Kidney (tissue), 14 donors: ENCODE data around the gene MAPK10. TPM values are rescaled to one million over a fixed set of nuclear protein-coding genes. Genes with fewer than 3 reads are reported as not detected.

Source experiments
- DNase-seq, 5 donors: peaks; one replicate each; pipeline ENCODE4 v3.0.0-alpha.2; 2013 to 2020
- FAIRE-seq: peaks from 2 replicates; lab custom pipeline; 2012; peaks lifted over from hg19 to GRCh38; lab: Jason Lieb, UNC
- H3K27ac ChIP-seq, 2 donors: one replicate each; pipeline ENCODE4 v1.7.0; 2013; ENCODE audit warnings: low read depth in 2 of 2, low read length in 2 of 2, inconsistent platforms in 1 of 2
- H3K27me3 ChIP-seq: one replicate; pipeline ENCODE4 v1.7.1; 2013; ENCODE audit warnings: low read length, inconsistent platforms; ENCODE audit not compliant: control insufficient read depth, insufficient read depth
- H3K36me3 ChIP-seq, 3 donors: one replicate each; pipeline versions ENCODE4 v1.7.0 to v1.7.1; 2013; ENCODE audit warnings: low read length in 3 of 3, control low read depth in 1 of 3, inconsistent platforms in 1 of 3; ENCODE audit not compliant: insufficient read depth in 3 of 3, control insufficient read depth in 2 of 3
- H3K4me1 ChIP-seq, 3 donors: one replicate each; pipeline versions ENCODE4 v1.7.0 to v1.7.1; 2013; ENCODE audit warnings: low read length in 3 of 3, inconsistent platforms in 1 of 3, low read depth in 1 of 3; ENCODE audit not compliant: control insufficient read depth in 2 of 3, insufficient read depth in 2 of 3
- H3K4me3 ChIP-seq, 3 donors: one replicate each; pipeline versions ENCODE4 v1.7.0 to v1.8.1; 2013; ENCODE audit warnings: low read length in 3 of 3, control low read depth in 1 of 3, inconsistent platforms in 1 of 3
- H3K9ac ChIP-seq, 3 donors: one replicate each; pipeline versions ENCODE4 v1.7.0 to v1.7.1; 2013; ENCODE audit warnings: low read length in 3 of 3, control low read depth in 1 of 3, inconsistent platforms in 1 of 3
- H3K9me3 ChIP-seq, 3 donors: one replicate each; pipeline versions ENCODE4 v1.7.0 to v1.7.1; 2013; ENCODE audit warnings: low read length in 3 of 3, control low read depth in 1 of 3, inconsistent platforms in 1 of 3; ENCODE audit not compliant: control insufficient read depth in 2 of 3, insufficient read depth in 1 of 3
- CTCF ChIP-seq: IDR thresholded peaks from 3 replicates; pipeline ENCODE4 v1.5.1; 2012; ENCODE audit warnings: mild to moderate bottlenecking, moderate library complexity, borderline replicate concordance; ENCODE audit not compliant: insufficient read depth; ENCODE audit errors: extremely low read depth
- intact Hi-C: fragments of 100-400 bp; cut with DNase I; formaldehyde crosslinking; loops from one replicate; pipeline ENCODE4 v1.11.1; 2022
- polyA plus RNA-seq: library from polyadenylated mRNA; stranded (reverse); fragments of 350-450 nt; fragmentation: Illumina TruSeq; extraction: RNeasy Lipid Tissue Mini Kit (QIAGEN cat#74804); gene quantifications from one replicate; pipeline ENCODE4 v1.2.3, GENCODE V29; 2014; ENCODE audit warnings: low read depth, low replicate concordance; ENCODE audit not compliant: insufficient read depth
- total RNA-seq: library from RNA; stranded (reverse); fragmentation: NEBNext Ultra II Directional; extraction: Animal tissue kit (Norgen Biotek cat#: 25700); gene quantifications from one replicate; pipeline ENCODE4 v1.2.1, GENCODE V29; 2021
- donor health status: control.
- donor health status: control.
- donor health status: control.
- donor health status: control.
- donor health status: control.
- donor health status: DM: yes; HTN: yes; CAD: no.
- donor health status: Normal renal cell carcinoma (clear cell type).

MAPK10 gene
- total and polyA plus RNA-seq, 2 donors from 2014 or later, result 27.6 to 54.5 TPM

DNA sequence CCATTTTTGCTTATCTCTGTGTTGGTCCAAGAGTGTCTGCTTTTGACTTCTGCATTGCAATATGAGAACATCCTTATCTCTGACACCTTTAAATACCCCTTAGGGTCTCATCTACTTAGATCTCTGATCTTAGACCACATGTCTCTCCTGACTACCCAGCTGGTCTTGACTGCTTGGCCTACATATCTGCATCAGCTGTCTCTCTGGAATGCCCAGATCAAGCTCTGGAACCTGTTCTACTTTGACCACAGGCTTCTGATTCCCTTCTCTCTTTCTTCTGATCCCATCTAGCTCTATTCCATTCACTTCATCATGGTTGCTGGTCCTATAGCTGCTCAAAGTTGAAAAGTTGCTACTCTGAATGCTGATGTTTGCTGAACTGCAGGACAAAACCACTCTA is 301.2 kb downstream of the MAPK10 start:
- Histone ChIP-seq H3K27ac (no peak overlapping the region), H3K27me3 (no peaks in the 10 kb centered on the region), H3K9me3 (no peaks in the 10 kb centered on the region), H3K4me3 (no peak overlapping the region), H3K9ac (no peak overlapping the region), H3K4me1 (no peaks in the 10 kb centered on the region), H3K36me3 (peaks cover 0 to 4% (median 2%) of the 10 kb centered on the region in 3 donors)
- FAIRE-seq (no peak), DNase-seq (no peak)
- intact Hi-C loops, result no loop called here
- TF ChIP-seq CTCF, result no peak

DNA sequence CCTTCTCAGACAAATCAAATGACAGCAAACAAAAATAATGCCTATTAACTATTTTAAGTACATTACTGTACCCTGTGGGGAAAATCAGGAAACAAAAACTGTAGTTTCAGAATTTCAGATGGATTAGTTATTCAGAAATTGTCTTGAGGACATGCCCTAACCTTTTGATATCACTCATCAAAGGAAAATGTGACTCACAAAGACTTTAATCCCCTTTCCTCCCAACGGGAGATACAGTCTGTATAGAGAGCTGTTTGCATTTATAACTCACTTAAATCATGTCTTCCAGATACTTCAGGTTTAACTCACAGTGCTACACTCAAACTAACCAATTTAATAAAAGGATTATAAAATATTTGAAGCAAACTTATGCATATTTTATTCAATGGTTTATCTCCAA is 304.0 kb downstream of the MAPK10 start:
- Histone ChIP-seq H3K9me3 (no peaks in the 10 kb centered on the region), H3K27ac (no peak overlapping the region), H3K4me1 (no peaks in the 10 kb centered on the region), H3K4me3 (no peak overlapping the region), H3K36me3 (peaks cover 0 to 4% (median 0%) of the 10 kb centered on the region in 3 donors), H3K9ac (no peak overlapping the region), H3K27me3 (no peaks in the 10 kb centered on the region)
- intact Hi-C loops, result no loop called here
- DNase-seq (no peak), FAIRE-seq (no peak)
- TF ChIP-seq CTCF, result no peak

DNA sequence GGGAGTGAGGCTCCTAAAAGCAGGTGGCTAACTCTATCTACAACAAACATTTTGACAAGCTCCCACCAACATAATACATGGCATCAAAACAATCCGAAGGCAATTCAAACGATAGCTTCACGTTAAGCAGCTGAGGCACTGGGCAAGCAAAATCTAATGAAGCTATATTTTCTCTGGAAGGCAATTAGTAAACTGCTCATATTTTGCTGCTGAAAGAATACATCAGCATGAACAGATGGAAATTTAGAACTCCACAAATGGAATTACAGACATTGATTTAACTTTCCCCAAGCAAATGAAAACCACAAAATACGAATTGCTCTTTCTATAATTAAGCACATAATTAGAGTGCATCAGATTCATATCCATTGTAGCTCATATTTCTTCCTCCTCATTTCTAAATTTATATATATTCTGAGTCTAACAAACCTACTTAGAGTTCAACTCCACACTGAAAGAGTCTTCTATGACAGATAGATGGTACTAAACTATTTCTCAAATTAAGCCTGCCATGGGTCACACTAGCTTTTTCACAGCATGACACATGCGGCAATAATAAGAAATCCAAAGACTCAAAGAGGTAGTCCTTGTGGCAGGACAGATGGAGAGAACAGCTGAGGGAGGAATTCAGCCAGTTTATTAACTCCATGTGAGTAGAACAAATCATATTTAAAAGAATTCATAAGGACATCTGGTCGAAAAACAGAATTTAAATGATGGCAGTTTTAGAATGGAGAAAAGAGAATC is 305.4 kb downstream of the MAPK10 start:
- no peak overlapping the region for H3K9ac ChIP-seq
- no peak for TF ChIP-seq CTCF
- H3K27ac ChIP-seq, result no peak overlapping the region
- no peak for FAIRE-seq
- peaks cover 0 to 2% (median 0%) of the 10 kb centered on the region in 3 donors for H3K36me3 ChIP-seq
- H3K27me3 ChIP-seq, result no peaks in the 10 kb centered on the region
- H3K4me1 ChIP-seq, result no peaks in the 10 kb centered on the region
- H3K9me3 ChIP-seq, result no peaks in the 10 kb centered on the region
- intact Hi-C loops, result no loop called here
- H3K4me3 ChIP-seq, result no peak overlapping the region
- no peak for DNase-seq
